HepG2 (cell line): Measurements from ENCODE around the gene DDX60. TPM values are rescaled to one million over a fixed set of nuclear protein-coding genes. Genes with fewer than 3 reads are reported as not detected.

Experiments used
- CTCF ChIP-seq: sonication (generic); formaldehyde crosslinking; IDR thresholded peaks from 2 replicates; pipeline ENCODE4 v1.5.0; 2020; ENCODE audit warnings: mild to moderate bottlenecking, missing genetic modification reagents, moderate library complexity
- GABPB1 ChIP-seq: IDR thresholded peaks from 2 replicates; pipeline ENCODE4 v1.6.1; 2016; ENCODE audit warnings: mild to moderate bottlenecking, missing genetic modification reagents, moderate library complexity, missing compliant biosample characterization
- HINFP ChIP-seq: sonication (generic); formaldehyde crosslinking; IDR thresholded peaks from 2 replicates; pipeline ENCODE4 v1.4.0; 2020; ENCODE audit warnings: low read depth, mild to moderate bottlenecking, missing genetic modification reagents
- HMGXB3 ChIP-seq: sonication (generic); formaldehyde crosslinking; IDR thresholded peaks from 2 replicates; pipeline ENCODE4 v1.4.0; 2020; ENCODE audit warnings: missing genetic modification reagents, borderline replicate concordance
- POLR2A ChIP-seq, 2 experiments: IDR thresholded peaks; 2 replicates each; pipeline ENCODE4 v1.6.1; 2011; ENCODE audit warnings: low read depth in 2 of 2, low read length in 2 of 2, mild to moderate bottlenecking in 1 of 2, moderate library complexity in 1 of 2; ENCODE audit not compliant: insufficient read depth in 1 of 2
- SIN3A ChIP-seq: IDR thresholded peaks from 2 replicates; pipeline ENCODE4 v1.6.1; 2011; ENCODE audit warnings: low read depth, mild to moderate bottlenecking, control low read depth, low read length, borderline replicate concordance
- SP5 ChIP-seq: IDR thresholded peaks from 2 replicates; pipeline ENCODE4 v1.6.1; 2016; ENCODE audit warnings: low read depth, borderline replicate concordance
- STAT5B ChIP-seq: sonication (generic); formaldehyde crosslinking; IDR thresholded peaks from 2 replicates; pipeline ENCODE4 v1.4.0; 2020; ENCODE audit warnings: missing genetic modification reagents
- TAF1 ChIP-seq: sonication (generic); formaldehyde crosslinking; IDR thresholded peaks from 2 replicates; pipeline ENCODE4 v1.4.0; 2020; ENCODE audit warnings: missing genetic modification reagents
- YY1 ChIP-seq: IDR thresholded peaks from 2 replicates; pipeline ENCODE4 v1.6.1; 2011; ENCODE audit warnings: low read length, low read depth, moderate library complexity, mild to moderate bottlenecking; ENCODE audit not compliant: insufficient read depth, insufficient replicate concordance
- ZNF3 ChIP-seq: IDR thresholded peaks from 2 replicates; pipeline ENCODE4 v1.7.0; 2017; ENCODE audit warnings: inconsistent platforms
- ZNF331 ChIP-seq: sonication (generic); formaldehyde crosslinking; IDR thresholded peaks from 2 replicates; pipeline ENCODE4 v1.4.0; 2020; ENCODE audit warnings: missing genetic modification reagents
- ZNF646 ChIP-seq: sonication (generic); formaldehyde crosslinking; IDR thresholded peaks from 2 replicates; pipeline ENCODE4 v1.9.0; 2021; ENCODE audit warnings: mild to moderate bottlenecking, missing genetic modification reagents
- ZNF839 ChIP-seq: sonication (generic); formaldehyde crosslinking; IDR thresholded peaks from 2 replicates; pipeline ENCODE4 v1.4.0; 2020; ENCODE audit warnings: missing genetic modification reagents, mild to moderate bottlenecking, borderline replicate concordance
- polyA plus RNA-seq, 8 experiments: library from polyadenylated mRNA; depleted of rRNA in 3 of 8; stranded (reverse) in 7 of 8; unstranded in 1 of 8; fragments of >200 nt; fragmentation: Illumina TruSeq in 4 of 8; extraction: Trizol in 4 of 8; gene quantifications; 2 replicates each; pipeline versions ENCODE4 v1.2.1 to v1.2.3, GENCODE V29; 2011 to 2016; ENCODE audit warnings: low read depth in 4 of 8, missing spikeins in 1 of 8, mixed read lengths in 1 of 8; ENCODE audit not compliant: insufficient read depth in 1 of 8
- total RNA-seq, 5 experiments: library from RNA; depleted of rRNA; stranded (reverse); fragments of >200 nt; fragmentation: Illumina TruSeq; extraction: Trizol; gene quantifications; 2 replicates each; pipeline ENCODE4 v1.2.3, GENCODE V29; 2016; ENCODE audit warnings: low read depth in 1 of 5

Gene DDX60
- total and polyA plus RNA-seq, 2 of the 13 experiments (the other 11 are each of a cell fraction or from before 2014, with no cell fraction given) = 0.35 TPM; not detected in 1

GRCh38 chr4:168293386-168293975 is 25.1 kb downstream of the DDX60 start (continued):
- TF ChIP-seq GABPB1 (CRISPR knock-in tag) (no peak), ZNF646 (CRISPR knock-in tag) (no peak), CTCF (no peak), SP5 (CRISPR knock-in tag) (no peak), POLR2A (IDR thresholded peaks at IDR 0.05; ENCODE audit: insufficient read depth in 1 of 2, low read depth in 2 of 2, low read length in 2 of 2) (no peak), HINFP (CRISPR knock-in tag) (no peak), YY1 (no peak), STAT5B (no peak), TAF1 (CRISPR knock-in tag) (no peak), ZNF331 (no peak), SIN3A (no peak), HMGXB3 (CRISPR knock-in tag) (no peak), ZNF839 (CRISPR knock-in tag) (no peak), ZNF3 (CRISPR knock-in tag) (no peak)
- TF ChIP-seq, all 625 proteins: peak for 0
